NCI-H2081 (cell line): ENCODE measurements around the gene PPP2R2C.
A peak's percentile ranks its signal among the peaks of the same experiment; 100 is the strongest.

ENCODE experiments used
- DNase-seq, 2 experiments: peaks; one replicate each; lab custom pipeline; 2025; lab: John Stamatoyannopoulos, UW

The PPP2R2C gene

GRCh38 chr4:6379767-6380745, 92.4 kb downstream of the PPP2R2C start:
- DNase-seq: no peak

DNA sequence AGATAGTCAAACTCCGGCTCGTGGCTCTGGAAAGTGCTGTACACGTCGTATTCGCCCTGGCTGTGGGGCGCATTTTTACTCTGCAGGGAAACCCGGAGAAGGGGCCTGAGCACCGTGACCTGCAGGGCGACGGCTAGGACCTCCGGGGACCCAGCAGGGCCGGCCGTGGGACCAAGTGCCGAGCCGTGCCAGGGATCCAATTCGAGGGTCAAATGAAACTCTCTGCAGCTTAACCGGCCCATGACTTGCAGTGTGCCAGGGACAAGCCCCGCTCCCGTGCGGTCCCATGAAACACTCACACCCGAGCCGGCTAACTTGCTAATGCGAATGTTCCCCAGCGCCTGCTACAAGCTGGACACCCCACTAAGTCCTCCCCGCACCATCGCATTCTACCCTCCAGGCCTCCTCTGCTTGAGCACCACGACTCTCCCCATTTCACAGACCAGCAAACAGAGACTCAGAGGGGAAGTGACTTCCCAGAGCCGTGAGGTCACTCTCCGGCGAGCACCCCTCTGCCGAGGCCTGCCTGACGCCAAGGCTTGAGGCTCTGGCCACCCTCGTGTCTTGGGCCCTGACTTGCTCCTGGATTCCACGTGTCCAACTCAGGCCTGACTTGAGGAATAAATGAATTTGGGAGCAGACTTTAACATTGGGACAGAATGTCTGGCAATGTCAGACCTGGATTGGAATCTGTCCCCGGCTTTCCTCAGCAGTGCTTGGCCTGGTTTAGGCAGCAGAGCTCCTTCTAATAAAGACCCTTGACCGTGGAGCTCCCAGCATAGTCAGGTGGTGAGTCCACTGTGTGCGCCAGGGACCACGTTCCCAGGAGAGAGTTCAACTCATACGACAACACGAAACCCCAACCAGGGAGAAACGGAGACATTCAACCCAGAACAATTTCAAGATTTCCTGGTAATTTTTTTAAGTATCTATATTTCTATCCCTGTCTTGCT, 93.6 kb downstream of the PPP2R2C start:
- no peak for DNase-seq

DNA sequence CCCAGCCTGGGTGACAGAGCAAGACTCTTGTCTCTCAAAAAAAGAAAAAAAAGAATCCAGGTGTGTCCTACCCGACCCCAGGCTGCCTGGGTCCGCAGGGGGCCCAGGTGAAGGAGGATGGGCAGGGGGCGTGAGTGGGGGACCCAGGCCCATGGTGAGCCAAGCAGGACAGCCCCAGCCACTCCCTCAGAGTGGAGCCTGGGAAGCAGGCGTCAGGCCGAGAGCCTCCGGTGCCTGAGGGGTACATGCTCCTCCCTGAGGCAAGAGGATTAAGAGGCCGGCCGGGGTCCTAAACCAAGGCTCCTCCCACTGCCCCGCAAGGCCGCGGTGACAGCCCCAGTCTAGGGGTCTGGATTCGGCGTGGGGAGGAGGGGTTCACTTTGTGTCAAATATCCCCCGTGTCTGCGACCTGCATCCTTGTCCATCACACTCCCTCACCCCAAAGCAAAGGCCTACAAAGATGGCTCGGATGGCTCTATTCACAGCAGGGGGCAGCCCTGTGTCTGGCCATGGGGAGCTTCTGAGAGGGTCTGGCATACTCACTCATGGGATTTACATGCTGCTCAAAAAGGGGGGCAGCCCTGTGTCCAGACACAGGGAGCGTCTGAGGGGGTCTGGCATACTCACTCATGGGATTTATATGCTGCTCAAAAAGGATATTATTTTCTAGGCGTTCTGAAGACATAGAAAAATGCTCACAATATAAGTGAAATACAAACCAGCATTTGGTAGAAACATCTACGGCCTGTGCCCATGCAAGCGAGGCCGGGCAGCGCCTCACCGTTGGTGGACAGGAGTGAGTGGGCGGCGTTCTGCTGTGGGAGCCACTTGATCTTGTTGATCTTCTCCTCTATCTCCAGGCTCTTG, 94.6 kb downstream of the PPP2R2C start:
- DNase-seq: no peak

DNA sequence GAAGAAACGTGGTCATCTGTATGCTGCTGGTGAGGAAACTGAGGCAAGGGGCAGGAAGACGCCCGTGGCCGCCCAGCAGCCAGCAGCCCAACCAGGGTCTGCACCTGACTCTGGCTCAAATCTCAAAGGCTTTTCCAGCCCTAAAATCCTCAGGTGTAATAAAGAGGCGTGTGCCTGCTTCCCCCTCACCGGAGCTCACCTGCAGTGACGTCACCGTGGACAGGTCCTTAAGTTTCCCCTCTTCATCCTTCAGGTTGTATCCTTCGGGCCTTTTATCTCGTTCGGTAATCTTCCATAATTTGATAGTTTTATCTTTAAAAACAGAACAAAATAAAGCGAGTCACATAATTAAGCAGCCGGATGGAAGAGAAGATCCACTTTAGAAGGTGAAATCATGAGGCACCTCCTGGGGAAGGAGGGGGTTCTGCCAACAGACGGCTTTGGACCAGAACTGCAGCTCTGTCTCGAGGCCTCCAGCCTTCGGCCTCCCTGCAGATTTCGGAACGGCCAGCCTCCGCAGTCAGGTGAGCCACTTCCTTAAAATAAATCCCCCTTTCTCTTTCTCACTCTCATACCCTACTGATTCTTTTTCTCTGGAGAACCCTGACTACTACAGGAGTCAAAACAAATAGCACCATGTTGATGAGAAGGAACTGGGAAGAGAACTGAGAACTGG, 96.7 kb downstream of the PPP2R2C start:
- DNase-seq: no peak

DNA sequence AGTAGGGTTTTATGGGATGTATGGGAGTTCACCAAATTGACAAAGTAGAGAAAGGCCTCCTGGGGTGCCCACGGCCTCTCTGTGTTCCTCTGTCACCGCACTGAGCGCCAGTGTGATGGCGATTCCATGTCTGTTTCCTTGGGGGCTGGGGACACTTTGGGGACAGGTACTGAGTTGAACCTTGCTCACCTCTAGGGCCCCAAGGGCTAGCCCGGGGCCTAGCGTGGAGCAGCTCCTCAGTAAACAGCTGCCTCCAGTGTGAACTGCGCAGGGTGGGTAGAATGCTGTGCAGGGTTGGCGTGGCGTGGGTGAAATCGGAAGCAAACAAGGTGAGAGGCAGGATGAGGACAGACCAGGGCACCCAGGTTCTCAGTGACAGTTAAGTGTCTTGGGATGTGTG, 97.8 kb downstream of the PPP2R2C start:
- no peak for DNase-seq

DNA sequence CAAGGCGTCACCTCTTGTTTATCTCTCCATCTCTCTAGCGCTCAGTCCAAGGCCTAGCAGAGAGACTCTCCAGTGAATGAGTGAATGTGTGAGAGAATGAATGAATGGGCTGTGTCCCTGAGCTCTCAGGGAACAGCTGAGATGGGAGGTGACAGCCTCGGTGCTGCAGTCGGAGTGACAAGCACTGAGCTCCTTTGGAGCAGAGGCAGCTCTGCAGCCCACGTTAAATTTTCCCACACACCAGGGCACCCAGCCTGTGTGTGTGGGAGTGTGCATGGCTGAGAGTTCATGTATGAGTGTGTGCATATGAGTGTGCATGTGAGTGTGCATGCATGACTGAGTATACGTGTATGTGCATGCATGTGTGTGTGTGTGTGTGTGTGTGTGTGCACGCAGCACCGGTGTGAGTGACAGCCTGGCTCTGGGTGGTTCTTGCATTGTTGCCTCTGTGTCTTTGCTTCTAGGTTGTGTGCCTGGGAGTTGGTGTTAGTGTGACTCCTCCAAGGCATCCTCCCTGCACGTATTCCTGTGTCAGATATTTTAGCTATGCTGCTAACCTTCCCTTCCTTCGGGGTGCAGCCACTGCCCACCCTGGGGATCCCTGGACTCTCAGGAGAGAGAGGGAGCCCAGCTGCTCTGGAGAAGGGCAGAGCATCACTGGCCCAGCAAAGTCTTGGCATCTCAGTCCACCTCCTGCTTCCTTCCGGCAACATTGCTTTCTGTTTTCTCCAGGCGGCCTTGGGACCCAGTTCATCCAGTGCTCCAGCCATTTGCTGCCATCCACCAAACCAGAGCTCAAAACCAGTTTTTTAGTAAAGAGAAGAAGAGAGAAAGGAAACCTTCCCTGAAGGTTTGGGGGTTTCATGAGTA, 98.6 kb downstream of the PPP2R2C start:
- no peak for DNase-seq

DNA sequence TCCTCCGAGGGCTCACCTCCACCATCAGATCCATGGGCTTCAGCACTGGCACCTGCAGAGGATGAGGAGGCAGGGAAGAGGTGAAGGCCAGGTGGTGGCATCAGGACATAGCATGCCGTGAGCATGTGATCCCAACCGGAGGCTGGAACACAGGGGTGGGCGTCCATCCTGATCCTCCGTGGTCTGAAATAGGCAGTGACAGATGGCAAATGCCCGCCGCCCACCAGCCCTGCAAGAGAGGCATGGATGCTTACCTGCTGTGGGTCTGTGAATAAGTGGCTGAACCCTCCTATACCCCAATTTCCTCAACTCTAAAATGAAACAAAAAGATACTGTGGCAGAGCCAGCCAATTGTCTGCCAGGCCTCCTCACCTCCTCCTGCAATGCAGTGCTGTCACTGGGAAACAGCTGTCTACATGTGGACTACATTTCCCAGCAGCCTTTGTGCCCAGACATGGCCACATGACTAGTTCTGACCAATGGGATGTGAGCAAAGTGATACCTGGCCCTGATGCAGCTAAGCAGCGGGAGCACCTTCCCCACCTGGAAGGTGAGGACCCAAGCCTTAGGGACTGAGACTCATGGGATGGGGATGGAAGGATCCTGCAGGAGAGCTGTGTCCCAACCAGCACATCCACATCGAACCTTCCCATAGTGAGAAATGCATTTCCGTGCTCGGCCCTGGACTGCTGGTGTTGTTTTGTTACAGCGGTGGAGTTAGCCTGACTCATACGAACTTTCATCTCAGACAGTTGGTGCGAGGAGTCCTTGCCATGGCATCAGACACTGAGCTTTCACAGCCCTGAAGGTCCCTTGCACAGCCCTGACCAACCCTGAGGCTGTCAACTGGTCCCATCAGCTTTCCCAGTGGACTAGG, 99.5 kb downstream of the PPP2R2C start:
- peak; percentile 25 to 42 for DNase-seq

DNA sequence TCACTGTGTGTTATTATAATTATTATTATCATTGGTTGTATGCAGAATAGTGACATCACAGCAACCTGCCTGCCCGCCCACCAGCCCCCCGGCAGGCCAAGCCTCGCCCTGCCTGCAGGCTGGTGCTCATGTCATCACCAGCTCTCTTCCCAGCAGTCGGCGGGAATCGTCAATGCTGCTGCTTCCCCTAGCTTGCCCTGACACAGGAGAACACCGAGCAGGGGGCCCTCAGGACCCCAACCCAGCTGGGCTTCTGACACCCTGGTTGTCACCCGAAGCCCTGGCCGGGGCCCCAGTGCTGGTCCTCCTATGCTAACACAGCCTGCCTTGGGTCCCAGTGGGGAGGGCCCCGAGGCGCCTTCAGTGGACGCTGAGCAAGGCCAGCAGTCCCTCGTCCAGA, 100.6 kb downstream of the PPP2R2C start:
- DNase-seq: no peak

DNA sequence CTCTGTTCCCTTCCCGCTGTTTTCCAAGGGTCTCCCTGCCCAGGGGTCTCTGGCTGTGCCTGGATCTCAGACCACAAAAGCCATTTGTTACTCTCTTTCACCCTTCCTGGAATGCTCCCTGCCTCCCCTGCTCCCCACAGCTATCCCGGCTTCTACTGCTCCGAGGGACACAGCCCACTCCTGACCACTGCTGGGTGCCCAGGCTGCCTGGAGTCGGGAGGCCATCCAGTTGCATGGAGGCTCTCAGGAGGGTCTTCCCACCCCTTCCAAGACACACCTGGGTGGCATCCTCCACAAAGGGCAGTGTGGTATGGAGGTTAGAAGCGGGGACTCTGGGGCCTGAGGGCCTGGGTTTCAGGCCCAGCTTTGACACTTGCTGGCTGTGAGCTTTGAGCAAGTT, 101.1 kb downstream of the PPP2R2C start:
- no peak for DNase-seq

DNA sequence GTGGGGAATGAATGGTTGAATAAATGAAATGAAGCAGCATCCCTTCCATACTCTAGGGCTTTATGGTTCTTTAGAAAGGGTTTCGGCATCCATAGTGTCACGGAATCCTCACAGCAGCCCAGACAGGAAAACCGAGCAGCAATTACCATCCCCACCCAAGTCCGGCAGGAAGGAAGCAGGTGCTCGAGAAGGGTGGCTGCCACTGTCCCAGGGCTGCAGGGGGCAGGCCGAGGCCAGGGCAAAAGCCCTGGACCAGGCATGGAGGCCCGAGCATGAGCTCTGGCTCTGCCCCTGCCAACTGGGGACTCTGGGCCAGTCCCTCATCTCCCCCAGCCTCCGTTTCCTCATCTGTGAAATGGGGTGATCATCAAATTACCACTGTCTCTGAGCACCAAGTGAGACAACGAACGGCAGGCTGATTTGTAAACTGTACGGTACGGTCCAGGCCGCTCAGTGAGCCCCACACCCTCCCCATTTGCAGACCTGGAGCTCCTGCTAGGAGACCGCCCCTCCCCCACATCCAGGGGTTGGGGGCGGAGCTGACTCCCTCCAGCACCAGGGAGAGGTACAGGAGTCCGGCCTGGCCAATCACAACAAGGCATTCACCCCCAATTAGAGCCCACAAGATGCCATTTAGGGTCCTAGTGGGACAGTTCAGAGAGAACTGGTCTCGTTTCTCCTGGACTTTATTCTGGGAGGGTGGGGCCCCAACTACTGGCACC, 102.3 kb downstream of the PPP2R2C start:
- no peak for DNase-seq

GRCh38 chr4:6369511-6369910, 102.9 kb downstream of the PPP2R2C start:
- no peak for DNase-seq

DNA sequence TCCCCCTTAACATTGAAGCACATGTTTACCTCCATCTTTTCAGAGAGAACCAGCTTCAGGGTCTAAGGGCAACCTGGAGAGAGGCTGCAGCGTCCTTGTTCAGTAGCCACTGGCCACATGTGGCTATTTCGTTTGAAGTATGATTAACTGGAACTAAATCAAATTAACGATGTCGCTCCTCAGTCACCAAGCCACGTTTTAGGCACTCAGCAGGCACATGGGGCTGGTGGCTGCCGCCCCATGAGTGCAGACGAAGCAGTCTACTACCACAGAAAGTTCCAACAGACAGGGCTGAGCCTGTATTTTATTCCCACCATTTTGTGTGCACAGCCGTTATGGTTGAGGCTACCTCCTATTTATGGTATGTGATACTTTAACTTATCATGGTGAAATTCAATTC, 103.4 kb downstream of the PPP2R2C start:
- DNase-seq: no peak

DNA sequence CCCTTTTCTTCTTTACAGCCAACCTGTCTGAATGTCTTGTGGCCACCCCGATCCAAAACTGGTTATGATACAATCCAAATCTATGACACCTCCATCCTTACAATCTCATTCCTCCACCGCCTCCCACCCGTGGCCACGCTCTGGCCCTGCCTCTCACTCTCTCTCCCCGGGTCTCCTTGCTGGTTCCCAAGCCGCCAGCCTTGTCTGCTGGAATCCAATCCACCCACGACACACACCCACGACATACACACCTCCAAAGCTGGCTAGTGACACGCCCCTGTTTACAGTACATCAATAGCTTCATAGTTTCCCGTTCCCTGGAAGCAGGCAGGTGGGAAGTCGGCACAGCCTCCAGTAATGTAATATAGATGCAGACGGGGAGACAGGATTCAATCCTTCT, 103.8 kb downstream of the PPP2R2C start:
- no peak for DNase-seq

- peak in 1 of 2 experiments; percentile 42 for DNase-seq
Measured at GRCh38 chr4:6368096-6368495, 104.3 kb downstream of the PPP2R2C start.

DNA sequence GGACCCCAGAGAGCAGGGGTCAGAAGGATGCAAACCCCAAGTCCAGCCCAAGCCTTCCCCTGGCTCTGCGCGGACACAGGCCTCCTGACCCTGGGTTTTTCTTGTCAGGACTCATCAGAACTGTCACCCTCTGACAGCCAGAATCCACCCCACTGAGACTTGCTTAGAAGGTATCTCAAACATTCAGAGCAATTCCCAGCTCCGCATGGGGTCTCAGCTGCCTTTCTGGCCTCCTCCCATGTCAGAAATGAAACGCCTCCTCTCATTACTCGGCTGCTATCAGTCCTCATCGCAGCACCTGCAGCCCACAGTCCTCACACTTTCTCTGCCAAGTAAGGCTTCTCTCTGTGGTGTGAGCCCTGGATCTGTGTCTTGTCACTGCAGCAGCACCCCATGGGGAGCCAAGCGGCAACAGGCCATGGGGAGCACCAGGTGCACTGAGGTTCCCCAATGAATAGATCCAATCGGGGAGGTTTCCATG, 105.0 kb downstream of the PPP2R2C start:
- DNase-seq: peak; percentile 48 to 82

DNA sequence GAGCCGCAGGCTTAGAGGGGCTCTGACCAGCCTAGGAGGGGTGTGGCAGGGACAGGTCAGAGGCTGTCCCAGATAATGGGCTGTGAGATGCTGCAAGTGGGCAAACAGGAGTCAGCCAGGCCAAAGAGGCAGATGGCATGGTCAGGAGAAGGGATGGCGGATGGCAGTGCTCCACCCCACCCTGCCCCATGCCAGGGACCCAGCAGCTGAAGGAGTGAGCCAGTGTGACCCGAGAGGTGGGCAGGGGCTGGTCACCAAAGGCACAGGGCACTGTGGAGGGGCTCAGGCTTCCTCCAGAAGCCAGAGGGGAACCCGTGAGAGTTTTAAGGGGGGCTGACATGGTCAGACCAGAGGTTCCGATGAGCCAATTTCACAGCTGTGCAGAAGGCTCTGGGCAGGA, 105.8 kb downstream of the PPP2R2C start:
- DNase-seq: no peak

DNA sequence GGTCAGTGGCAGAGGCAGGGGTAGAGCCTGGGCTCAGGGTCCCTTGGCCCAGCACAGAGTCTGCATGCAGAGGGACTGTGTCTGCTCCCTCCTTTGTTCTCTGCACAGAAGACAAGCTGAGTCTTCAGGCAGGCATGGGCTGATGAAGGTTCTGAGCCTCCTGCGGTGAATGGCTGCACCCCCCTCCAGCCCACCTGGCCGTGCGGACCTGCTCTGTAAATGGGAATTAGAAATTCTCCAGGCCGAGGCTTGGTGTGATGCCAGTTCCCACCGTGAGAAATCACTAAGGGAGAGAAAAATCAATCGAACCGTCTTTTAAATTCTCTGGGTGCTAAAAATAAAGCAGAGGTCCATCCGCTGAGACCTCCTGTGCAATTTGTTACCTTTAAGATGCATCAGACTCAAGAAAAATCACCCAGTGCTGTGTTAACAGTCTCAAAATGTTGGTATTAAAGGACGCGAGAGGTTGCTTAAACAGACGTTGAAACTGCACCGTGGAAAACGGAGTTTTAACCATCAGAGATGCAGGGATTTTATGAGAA, 106.8 kb downstream of the PPP2R2C start:
- DNase-seq: no peak

DNA sequence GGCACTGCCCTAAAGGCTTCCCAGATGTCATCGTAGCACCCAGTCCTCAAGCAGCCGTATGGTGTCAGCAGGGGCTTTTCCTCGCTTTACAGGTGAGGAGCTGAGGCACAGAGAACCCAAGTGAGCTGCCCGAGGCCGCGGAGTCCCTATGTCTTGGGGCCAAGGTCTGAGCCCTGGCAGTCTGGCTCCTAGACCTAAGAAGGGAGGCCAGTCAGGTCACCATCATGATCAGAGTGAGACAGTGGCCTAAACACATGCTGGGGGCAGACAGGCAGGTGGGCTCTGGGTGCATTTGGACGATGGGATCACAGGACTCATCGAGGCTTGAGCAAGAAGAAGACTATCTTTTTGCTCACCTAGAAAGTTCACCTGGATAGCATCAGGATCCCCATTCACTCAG, 107.8 kb downstream of the PPP2R2C start:
- DNase-seq: no peak
